LNCAP (cell line): Measurements from ENCODE around the gene ARID3A.

ENCODE experiments used
- TF ChIP-seq, protein P1 (sequence below): fragments of 450-650 bp; IDR thresholded peaks from 2 replicates; pipeline ENCODE4 v1.5.1; 2017; ENCODE audit warnings: mild to moderate bottlenecking

Gene ARID3A

DNA sequence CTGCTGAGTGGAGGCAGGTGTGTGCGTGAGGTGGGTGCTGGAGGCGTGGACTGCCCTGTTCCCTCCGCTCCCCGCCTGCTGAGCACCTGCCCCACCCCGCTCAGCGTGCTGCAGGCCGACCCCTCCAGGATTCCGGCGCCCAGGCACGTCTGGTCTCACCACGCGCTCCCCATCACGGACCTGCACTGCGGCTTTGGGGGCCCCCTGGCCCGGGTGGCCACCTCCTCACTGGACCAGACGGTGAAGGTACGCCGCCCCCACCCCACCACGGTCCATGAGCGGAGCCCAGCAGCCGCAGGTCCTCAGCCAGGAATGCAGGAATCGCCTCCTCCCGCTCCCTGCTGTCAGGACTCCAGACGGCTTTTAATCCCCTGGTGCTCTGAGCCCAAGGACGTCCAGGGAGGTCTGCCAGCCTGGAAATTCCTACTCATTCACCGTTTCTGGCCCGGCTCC, 64.3 kb downstream of the ARID3A start:
- TF ChIP-seq, protein P1, sequence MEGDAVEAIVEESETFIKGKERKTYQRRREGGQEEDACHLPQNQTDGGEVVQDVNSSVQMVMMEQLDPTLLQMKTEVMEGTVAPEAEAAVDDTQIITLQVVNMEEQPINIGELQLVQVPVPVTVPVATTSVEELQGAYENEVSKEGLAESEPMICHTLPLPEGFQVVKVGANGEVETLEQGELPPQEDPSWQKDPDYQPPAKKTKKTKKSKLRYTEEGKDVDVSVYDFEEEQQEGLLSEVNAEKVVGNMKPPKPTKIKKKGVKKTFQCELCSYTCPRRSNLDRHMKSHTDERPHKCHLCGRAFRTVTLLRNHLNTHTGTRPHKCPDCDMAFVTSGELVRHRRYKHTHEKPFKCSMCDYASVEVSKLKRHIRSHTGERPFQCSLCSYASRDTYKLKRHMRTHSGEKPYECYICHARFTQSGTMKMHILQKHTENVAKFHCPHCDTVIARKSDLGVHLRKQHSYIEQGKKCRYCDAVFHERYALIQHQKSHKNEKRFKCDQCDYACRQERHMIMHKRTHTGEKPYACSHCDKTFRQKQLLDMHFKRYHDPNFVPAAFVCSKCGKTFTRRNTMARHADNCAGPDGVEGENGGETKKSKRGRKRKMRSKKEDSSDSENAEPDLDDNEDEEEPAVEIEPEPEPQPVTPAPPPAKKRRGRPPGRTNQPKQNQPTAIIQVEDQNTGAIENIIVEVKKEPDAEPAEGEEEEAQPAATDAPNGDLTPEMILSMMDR = no peak

DNA sequence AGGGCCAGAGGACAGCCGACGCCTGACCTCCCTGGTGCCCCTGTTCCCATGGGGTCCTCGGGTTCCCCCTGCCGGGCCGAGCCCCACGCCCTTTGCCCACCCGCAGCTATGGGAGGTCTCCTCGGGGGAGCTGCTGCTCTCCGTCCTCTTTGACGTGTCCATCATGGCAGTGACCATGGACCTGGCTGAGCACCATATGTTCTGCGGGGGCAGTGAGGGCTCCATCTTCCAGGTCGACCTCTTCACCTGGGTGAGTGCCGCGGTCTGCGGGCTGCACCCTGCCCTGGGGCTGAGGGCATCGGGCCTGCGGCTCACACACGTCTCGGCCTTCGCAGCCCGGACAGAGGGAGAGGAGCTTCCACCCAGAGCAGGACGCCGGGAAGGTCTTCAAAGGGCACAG, 64.9 kb downstream of the ARID3A start:
- TF ChIP-seq, protein P1 = no peak

DNA sequence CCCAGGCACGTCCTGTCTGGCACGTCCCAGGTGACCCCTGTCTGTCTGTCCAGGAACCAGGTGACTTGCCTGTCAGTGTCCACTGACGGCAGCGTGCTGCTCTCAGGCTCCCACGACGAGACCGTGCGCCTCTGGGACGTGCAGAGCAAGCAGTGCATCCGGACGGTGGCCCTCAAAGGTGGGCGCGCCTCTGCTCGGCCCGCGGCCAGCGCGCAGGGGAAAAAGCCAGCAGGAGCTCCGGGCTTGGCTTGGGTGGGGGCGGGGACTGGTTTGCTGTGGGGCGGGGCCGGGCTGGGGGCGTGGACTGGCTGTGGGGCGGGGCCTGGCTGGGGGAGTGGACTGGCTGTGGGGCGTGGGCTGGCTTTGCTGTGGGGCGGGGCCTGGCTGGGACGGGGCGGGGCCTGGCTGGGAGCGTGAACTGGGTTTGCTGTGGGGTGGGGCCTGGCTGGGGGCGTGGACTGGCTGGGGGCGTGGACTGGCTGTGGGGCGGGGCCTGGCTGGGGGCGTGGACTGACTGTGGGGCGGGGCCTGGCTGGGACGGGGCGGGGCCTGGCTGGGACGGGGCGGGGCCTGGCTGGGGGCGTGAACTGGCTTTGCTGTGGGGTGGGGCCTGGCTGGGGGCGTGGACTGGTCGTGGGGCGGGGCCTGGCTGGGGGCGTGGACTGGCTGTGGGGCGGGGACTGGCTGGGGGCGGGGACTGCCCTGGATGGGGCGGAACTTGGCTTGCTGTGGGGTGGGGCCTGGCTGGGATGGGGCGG, 65.5 kb downstream of the ARID3A start:
- TF ChIP-seq, protein P1 = no peak

DNA sequence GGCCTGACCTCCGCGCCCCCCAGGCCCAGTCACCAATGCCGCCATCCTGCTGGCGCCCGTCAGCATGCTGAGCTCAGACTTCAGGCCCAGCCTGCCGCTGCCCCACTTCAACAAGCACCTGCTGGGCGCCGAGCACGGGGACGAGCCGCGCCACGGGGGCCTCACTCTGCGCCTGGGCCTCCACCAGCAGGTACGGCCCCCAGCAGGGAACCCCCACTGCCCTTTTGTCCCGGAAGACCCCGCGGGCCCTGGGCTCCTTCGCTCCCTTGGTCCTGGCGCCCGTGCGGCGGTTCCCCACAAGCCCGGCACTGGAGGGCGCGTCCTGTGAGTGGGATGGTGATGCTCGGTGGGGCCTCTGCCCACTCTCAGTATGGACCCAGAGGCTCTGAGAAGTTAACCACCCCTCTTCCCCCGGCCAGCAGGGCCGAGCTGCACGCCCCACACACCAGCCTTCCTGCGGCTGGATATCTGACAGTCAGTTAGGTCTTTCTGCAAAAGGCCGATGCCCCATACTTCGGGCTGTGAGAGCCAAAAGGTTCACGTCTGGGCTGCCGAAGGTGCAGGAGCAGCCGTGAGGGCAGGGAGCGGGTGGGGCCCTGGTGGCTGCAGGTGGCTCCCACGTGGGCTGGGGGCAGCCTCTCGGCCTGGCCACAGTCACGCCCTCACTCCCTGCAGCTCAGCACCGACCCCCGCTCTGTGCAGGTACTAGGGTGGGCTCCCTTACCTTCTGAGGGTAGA, 66.3 kb downstream of the ARID3A start:
- TF ChIP-seq, protein P1 = no peak

DNA sequence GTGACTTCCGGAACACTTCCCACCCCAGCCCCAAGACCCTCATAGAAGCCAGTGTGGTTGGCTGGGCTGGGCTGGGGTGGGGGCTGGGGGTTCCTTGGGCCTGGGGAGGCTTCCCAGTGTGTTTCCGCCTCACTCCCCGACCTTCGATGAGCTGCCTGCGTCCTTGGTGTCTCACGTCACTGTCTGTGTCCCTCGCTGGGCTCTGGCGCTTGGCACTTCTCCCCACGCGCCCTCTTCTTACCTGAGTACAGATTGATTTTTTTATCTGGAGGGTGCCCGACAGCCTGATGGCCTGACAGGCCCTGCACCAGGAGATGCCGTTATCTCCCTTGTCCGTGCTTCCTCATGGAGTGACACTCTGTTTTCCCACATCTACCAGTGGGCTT, 66.8 kb downstream of the ARID3A start:
- TF ChIP-seq, protein P1 = no peak

DNA sequence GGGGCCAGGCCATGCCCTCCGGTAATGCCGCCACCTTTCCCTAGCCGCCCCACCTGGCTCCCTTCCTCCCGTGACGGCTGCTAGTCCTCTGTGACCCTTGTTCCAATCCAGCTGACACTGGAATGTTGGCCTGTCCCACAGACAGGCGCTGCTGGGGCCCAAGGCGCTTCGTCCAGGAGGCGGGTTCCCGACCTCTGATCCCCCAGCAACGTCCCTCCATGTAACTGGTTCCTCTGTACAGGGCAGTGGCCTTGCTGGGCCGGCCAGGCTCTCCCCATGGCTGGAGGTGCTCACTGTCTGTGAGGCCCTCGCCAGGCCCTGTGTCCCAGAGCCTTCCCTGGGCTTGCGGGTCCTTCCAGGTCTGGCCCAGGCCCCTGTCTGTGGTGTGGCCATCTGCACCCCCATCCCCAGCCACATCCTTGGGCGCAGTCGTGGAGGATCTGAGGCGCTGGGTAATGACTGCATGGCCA, 67.6 kb downstream of the ARID3A start:
- TF ChIP-seq, protein P1 = no peak

DNA sequence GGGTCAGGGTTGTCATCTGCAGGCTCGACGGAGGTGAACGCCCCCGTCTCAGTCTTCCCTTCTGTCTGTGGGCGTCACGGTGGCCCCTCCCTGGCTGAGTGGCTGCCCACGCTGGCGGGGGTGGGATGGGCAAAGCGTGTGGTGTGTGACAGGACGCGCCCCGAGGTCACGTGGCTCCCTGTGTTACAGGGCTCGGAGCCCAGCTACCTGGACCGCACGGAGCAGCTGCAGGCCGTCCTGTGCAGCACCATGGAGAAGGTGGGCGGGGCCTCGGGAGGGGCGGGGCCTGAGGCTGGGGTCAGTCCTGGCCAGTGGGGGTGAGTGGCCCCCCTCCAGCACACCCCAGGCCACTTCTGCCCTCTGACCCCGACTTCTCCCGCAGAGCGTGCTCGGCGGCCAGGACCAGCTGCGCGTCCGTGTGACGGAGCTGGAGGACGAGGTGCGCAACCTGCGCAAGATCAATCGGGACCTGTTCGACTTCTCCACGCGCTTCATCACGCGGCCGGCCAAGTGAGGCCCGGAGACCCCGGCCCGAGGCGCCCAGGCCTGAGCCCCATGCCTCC, 68.1 kb downstream of the ARID3A start:
- TF ChIP-seq, protein P1 = no peak
